Measurements from ENCODE around the gene DENND10.
"Not testable (repeated sequence)": the region's sequence is repeated elsewhere in the genome, so short reads cannot be mapped to it uniquely, and the experiment has no call there.

Gene DENND10

DNA sequence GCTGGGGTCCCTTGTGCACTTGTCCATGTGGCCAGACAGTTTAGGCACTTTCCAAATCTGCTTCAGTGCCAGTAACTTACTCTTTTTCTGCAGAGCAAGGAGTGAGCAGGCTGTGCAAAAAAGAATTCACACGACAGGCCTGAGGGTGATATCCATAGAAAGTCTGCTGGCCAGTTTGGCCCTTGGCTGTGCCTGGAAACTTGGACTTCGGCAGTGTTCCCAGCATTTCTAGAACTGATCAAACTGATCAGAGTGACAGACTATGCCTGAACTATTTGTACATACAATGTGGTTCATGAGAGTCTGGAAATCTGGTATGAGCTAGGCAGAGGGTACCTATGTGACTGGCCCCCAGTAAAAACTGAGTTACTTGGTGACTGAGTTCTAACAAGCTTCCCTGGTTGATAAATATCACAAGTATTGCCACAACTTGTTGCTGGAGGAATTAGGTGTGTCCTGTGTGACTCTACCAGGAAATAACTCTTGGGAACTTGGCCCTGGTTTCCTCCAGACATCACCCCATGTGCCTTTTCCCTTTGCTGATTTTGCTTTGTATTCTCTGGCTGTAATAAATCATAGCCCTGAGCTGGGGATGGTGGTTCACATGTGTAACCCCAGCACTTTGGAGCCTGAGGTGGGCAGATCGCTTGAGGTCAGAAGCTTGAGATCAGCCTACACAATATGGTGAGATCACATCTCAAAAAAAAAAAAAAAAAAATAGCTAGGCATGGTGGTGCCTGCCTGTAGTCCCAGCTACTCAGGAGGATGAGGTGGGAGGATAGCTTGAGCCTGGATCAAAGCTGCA is 3.3 kb upstream of the DENND10 start:
- DNase-seq = no peak

DNA sequence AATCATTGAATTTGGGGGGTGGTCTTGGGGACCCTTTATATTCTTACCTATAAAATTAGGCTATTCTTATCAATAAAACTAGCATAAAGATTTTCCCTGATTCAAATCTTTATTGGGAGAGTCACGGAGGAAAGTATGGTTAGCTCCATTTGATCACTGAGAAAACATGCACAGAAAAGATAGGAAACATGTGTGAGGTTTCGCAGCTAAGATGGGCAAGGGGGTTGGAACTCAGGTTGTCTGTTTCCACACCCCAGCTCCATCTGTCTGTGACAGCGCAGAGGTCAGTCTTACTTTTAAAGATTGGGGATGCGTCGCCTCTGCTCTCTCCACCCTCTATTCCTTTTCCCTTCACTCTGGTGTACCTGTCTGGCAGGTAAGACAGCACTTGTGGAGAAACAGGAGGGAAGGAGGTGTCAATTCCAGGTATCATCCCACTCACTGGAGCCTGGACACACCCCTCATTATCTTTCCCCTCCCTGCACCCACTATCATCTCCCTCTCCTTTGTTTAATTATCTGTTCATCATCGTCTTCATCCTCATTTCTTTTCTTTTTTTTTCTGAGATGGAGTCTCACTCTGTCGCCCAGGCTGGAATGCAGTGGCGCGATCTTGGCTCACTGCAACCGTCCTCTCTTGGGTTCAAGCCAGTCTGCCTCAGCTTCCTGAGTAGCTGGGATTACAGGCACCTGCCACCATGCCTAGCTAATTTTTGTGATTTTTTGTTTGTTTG is 2.4 kb upstream of the DENND10 start:
- no peak for DNase-seq

DNA sequence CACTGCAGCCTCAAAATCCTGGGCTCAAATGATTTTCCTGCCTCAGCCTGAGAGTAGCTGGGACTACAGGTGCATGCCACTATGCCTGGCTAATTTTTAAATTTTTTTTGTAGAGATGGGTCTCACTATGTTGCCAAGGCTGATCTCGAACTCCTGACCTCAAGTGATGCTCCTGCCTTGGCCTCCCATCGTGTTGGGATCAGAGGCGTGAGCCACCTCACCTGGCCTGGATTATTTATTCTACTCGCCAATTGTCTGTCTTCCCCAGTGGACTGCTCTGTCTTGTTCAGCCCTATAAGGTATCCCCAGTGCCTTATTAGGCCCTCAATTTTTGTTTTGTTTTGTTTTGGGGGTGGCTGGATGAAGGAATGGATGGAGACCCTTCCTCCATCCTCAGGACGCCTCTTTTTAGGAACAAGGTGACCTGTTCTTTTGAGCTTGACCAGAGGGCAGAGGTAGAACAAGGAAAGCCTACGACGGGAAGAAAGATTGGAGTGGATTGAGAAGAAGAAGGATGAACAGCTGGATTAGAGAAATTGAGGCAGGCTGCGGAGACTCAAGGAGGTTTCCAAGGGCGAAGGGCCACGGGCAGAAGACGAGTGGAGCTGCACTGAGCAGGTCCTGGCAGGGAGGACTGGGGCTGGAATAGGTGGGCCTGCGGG is 541 bp upstream of the DENND10 start:
- DNase-seq = no peak

DNA sequence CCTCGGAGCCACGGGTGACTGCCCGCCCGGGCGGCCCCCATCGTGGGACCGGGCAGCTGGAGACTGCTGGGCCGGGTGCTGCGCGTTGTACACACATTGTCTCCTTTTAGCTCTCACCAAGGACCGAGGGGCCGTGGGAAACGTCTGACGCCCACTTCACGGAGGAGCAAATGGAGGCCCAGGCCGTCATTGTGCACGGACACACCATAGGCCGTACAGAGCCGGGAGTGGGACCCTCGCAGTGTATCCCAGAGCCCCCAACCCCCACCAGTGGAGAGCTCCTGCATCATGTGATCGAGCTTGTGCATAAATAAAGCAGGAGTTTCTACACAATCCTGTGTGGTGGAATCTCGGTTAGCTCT is 722 bp downstream of the DENND10 start:
- no peak for DNase-seq

DNA sequence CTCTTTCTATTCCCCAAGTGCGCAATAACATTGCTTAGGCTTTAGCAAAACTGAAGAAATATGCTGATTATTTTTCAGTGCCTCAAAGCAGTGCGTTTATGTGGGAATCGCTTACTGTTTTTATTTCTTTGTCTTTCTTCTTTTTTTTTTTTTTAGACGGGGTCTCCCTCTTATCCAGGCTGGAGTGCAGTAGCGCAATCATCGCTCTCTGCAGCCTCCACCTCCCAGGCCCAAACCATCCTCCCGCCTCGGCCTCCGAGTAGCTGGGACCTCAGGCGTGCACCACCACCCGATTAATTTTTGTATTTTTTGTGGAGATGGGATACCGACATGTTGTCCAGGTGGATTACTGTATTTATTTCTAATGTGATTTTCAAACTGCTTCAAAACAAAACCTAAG is 1.2 kb downstream of the DENND10 start:
- DNase-seq = no peak

DNA sequence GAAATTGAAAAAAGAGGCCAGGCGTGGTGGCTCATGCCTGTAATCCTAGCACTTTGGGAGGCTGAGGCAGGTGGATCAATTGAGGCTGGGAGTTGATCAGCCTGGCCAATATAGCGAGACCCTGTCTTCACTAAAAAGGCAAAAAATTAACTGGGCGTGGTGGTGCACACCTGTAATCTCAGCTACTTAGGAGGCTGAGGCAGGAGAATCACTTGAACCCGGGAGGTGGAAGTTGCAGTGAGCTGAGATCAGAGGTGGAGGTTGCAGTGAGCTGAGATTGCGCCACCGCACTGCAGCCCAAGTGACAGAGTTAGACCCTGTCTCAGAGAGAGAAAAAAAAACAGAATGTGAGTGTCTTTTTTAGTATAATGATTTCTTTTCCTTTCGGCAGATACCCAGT is 2.0 kb downstream of the DENND10 start:
- DNase-seq = not testable (repeated sequence)

DNA sequence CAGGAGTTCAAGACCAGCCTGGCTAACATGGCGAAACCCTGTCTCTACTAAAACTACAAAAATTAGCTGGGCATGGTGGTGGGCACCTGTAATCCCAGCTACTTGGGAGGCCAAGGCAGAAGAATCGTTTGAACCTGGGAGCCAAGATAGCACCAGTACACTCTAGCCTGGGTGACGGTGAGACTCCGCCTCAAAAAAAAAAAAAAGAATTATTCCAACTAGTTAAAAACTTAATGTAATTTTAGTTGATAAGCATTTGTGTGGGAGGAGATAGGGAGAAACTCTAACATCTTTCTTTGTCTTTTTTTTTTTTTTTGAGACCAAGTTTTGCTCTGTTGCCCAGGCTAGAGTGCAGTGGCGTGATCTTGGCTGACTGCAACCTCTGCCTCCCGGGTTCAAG is 3.2 kb downstream of the DENND10 start:
- DNase-seq = not testable (repeated sequence)

DNA sequence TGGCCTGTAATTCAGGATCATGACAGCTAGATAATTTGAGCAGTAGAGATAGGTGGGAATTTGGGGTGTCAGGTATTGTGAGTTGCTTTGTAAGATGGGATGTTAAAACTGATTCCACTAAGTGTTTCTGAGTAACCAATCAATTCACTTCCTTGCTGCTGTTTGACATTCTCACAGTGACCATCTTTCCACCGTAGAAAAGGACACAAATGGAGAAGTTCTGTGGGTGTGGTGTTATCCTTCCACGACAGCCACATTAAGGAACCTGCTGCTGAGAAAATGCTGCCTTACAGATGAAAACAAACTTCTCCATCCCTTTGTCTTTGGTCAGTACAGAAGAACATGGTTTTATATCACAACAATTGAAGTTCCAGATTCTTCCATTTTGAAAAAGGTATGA is 3.9 kb downstream of the DENND10 start:
- DNase-seq = not testable (repeated sequence)

DNA sequence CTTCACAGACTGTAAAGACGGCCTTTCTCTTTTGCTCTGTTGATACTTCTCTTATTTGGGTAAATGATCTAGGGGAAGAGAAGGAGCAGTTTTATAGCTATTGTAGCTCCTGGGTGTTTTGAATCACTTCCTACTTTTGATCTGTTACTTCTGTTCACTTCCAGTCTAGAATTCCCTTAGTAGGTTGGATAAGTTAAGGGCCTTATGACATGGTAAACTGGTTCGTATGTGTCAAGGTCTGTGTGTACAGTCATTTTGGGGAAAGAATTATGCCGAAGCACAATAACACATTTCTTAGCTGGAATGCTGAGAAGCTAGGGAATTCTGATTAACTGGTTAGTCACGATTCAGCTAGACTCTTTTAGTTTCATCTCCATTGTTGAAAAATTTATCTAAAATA is 8.1 kb downstream of the DENND10 start:
- DNase-seq = no peak

DNA sequence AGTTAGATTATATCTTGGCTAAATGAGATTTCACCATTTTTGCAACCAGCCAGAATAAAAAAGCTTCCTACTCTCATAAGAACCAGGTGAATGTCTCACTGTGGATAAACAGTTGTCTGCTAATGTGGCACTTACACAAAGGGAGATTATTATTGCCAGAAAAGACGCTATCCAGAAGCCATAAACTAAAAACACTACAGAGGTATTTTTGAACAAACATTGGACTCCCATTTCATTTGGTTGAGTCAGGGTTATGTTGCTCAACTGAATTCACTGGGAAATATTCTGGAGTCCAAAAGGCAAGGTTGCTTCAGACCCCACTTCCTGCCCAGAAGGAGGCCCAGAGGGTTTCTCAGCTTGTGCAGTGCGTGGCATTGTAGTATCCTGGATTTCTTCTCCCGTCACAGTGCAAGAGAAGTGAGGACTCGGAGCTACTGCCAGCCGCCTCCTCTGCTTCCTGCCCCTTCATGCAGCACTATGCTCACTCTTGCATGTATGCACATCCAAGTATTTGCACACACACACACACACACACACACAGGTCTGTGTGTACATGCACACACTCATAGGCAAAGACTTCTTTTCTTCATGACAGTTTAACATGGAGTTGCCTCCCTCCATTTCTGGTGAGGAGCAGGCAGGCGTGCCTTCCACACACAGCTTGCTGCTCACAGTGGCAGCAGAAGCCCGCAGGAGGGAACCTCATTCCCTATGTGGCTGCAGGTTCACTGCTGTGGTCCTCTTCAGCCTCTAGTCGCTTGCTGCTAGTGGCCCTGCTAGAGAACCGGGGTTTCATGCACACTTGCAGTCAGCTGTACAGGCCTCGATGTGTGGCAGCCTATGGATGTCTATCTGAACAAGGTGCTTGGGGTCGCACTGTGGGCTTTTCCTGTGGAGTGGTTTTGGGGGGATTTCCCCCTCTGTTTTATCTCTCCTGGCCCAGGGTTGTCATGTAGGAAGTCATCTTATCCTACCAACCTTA is 10.1 kb downstream of the DENND10 start:
- no peak for DNase-seq

DNA sequence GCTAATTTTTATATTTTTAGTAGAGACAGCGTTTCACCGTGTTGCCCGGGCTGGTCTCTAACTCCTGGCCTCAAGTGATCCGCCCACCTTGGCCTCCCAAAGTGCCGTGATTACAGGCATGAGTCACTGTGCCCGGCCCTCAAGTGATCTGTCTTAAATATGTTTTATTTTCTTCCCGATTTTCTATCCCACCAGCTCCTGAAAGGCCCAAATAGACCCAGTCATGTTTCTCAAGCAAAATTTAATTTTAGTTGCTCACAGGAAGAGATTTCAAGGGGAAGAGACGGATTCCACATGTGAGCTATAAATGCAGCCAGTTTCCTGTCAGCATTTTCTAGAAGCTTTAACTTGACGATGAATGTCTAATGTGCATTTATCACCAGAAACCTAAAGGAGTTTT is 12.0 kb downstream of the DENND10 start:
- no peak for DNase-seq

DNA sequence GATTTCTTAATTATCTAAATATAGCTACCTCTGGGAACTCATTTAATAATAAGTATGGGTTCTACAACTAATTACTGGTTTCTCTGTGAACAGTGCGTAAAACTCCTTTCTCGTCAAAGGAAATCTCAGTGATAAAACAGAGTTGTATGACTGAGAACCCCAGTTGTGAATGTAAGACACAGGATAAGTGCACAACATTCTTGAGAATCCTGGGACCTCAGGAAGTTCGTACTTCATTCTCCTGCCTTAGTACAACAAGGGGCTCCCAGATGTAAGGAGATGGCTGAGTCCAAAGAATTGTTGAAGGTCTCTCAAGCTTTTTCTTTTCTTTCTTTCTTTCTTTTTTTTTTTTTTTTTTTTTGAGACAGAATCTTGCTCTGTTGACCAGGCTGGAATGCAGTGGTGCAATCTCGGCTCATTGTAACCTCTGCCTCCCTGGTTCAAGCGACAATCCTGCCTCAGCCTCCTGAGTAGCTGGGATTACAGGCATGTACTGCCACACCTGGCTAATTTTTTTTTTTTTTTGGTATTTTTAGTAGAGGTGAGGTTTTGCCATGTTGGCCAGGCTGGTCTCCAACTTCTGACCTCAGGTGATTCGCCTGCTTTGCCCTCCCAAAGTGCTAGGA is 12.5 kb downstream of the DENND10 start:
- DNase-seq = no peak

DNA sequence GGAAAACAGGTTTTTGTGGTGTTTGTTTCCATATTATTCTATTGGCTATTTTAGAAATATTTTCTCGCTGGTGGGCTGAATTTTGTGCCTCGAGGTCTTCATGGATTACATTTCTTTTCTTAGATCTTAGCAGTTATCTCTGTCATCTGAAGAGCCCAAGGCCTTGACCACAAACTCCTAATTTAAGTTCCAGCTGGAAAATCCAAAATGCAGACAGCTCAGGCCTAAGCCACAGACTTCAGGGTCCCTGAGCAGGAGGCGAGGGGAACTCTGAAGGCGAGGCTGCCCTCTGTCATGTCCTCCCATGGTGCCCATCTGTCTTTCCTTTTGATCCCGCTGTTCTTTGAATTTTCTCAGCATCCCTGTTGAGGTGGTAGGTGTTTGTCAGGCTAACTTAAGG is 14.3 kb downstream of the DENND10 start:
- DNase-seq = no peak

DNA sequence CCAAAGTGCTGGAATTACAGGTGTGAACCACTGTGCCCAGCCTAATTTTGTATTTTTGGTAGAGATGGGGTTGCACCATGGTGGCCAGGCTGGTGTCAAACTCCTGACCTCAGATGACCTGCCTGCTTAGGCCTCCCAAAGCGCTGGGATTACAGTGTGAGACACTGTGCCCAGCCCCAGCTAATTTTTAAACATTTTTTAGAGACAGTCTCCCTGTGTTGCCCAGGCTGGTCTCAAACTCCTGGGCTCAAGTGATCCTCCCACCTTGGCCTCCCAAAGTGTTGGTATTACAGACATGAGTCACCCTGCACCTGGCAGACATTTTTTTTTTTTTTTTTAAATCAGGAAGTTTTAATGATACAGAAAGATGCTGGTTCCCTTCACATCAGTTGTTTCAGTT is 15.5 kb downstream of the DENND10 start:
- DNase-seq = no peak

DNA sequence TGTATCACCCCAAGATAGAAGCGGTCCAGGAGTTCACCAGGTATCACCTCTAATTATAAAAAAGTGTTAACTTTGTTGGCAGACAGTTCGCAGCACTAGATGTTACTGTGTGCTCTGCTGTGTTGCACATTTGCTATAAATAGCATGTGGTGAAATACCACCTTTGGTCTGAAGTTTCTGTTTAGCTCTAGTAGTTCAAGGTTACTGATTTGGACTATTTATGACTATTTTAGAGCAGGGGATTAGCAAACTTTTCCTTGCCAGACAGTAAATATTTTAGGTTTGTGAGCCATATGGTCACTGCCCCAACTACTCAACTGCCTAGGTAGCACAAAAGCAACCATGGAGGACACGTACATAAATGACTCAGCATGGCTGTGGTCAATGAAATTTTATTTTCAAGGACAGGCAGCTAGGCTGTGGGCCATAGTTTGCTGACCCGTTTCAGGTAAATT is 16.5 kb downstream of the DENND10 start:
- DNase-seq = no peak

DNA sequence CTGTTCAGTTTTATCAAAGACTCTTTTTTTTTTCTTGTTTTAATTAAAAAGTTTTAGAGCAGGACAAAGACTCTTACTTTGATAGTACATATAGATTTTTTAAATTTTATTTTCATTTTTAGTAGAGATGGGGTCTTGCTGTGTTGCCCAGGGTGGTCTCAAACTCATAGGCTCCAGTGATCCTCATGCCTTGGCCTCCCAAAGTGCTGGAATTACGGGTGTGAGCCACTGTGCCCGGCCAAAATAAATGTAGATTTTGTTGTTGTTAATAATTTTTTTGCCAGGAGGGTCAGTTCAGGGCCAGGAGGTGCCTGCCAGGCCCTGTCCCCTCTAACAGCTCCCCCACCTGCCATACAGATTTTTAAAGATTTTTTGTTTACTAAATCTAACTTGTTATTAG is 17.0 kb downstream of the DENND10 start:
- DNase-seq = no peak

DNA sequence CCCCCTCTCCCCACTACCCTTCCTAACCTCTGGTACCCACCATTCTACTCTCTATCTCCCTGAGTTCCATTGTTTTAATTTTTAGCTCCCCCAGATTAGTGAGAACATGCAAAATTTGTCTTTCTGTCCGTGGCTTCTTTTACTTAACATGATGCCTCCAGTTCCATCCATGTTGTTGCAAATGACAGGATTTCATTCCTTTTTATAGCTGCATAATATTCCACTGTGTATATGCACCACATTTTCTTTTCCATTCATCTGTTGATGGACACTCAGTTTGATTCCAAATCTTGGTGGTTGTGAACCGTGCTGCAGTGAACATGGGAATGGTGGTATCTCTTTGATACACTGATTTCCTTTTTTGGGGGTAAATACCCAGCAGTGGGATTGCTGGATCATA is 22.0 kb downstream of the DENND10 start:
- DNase-seq = no peak

DNA sequence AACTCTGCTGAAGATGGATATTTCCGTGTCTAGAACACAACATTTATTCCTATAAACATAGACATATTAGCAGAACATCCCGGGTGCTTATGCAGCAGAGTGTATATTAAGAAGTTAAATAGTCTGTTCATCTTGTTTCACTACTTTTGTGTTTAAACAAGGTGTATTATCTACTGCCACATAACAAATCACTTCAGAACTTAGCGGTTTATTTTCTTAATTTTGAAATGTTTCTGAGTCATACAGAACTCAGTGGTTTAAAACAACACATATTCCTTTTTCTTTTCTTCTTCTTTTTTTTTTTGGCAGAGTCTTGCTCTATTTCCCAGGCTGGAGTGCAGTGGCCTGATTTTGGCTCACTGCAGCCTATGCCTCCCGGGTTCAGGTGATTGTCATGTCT is 25.8 kb downstream of the DENND10 start:
- DNase-seq = no peak

DNA sequence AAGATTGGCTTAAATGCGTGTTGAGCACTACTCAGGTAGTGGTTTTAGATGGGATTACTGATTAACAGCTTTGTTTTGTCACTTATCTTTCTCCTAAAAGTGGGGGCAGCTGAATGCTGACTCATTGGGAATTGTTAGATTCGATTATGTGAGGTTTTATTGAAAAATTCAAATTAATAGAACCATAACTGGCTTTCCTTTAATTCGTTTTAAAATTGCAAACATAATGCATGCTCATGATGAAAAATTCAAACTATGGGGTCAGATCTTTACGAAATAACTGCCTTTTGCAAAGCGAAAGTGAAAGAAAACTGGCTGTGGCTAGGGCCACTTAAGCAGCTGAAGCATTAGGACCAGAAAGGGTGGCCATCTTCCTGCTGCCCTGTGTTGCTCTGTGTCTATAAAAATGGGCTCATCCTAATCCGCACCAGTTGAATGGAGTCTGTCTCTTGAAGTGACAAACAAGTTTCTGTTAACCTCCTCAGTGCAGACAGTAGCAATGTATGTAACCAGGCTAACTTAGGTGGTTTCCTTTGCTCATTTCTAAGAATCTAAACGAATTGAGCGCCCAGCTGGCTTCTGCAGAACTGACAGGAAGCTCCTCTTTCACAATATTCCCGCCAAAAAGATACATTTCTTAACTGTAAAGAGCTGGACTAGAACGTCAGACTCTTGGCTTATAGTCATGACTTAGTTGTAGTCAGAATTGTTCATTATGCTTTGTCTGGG is 27.8 kb downstream of the DENND10 start:
- DNase-seq = no peak

DNA sequence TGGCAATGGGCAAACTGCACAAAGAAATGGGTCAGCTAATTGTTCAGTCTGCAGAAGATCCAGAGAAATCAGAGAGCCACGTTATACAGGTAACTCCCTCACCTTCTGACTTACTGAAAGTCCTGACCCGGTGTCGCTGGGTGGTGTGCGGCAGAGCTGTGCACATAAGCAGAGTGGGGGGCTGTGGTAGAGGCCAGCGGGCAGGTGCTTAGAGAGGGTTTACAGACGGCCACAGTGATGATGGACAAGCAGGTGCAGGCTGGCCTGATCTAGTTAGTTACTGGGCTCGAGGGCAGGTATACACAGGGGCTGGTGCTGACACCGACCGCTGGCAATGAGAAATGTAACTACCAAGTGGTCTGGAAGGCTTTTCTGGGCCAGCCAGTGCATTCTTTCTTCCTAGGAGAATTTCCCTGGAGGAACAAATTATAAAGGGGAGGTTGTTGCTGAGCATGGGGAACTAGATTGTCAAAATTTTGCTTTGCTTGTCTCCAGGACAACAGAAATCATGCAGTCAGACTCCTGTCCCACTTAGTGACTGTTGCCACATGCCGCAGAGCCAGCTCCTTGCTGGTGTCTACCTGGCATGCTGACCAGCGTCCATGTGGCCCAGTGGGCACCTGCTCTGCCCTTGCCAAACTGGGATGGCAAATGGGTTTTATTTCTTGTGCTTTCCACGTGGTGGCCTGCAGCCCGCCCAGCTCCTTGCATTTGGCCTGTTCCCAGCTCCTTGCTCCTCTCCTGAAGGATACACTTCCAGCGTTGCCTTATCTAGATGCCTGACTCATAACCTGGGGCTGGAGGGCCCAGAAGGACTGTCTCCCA is 28.8 kb downstream of the DENND10 start:
- DNase-seq = no peak

DNA sequence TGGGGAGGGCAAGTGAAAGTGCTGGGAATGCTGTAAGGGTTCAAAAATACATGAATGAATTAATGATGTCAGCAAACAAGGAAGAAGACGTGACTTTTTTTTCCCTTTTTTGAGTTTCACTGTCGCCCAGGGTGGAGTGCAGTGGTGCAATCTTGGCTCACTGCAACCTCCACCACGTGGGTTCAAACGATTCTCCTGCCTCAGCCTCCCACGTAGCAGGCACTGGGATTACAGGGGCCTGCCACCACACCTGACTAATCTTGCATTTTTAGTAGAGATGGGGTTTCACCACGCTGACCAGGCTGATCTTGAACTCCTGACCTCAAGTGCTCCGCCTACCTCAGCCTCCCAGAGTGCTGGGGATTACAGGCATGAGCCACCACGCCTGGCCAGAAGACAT is 30.0 kb downstream of the DENND10 start:
- no peak for DNase-seq
